ENCODE results near the gene UBQLN4.

Gene UBQLN4

DNA sequence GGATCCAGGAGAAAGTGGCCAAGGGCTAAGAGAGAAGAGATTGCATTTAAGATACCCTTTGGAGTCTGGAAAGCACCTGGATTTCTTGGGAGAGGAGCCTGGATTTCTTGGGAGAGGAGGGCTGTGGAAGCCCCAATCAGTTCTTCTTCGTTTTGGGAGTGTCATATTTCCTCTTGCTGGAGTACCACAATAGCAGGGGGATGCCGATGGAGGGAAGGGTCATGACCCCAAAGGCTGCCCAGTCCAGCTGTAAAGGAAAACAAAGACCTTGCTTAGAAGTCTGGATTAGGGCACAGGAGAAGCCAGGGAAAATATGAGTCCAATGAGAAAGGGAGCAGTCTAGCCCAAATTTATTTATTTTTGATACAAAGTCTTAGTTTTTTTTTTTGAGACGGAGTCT, 44.2 kb downstream of the UBQLN4 start:
- DNase-seq: no peak

DNA sequence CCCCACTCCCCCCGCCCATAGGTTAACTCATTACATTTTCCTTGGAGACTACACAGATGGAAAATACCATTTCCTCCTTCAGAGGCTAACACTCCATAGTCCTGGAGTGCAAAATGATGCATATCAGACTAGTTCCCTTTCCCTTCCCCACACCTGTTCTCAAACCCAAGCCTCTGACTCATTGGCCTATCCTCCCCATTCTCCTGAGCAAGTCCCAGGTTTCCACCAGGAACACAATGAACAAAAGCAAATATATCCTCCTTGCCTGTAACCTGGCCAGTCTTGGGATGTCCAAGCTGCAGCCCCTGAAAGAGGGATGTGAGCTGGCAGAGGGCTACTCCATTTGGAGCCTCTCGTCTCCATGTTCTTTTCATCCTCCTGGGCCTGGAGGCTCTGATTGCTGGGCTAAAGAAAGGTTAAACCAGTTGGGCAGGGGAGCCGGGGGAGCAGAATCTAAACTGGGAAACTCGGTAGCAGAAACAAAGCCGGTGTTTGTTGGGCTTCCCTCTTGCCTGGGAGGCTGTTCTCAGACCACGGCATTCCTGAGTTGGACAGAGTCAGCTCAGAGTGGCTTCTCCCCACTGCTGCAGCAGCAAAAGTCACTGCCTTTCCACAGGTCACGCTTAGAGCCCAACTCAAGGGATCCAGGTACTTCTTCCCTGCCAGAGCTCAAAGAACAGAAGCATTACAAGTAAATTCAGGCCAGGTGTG, 46.8 kb downstream of the UBQLN4 start:
- no peak for DNase-seq

DNA sequence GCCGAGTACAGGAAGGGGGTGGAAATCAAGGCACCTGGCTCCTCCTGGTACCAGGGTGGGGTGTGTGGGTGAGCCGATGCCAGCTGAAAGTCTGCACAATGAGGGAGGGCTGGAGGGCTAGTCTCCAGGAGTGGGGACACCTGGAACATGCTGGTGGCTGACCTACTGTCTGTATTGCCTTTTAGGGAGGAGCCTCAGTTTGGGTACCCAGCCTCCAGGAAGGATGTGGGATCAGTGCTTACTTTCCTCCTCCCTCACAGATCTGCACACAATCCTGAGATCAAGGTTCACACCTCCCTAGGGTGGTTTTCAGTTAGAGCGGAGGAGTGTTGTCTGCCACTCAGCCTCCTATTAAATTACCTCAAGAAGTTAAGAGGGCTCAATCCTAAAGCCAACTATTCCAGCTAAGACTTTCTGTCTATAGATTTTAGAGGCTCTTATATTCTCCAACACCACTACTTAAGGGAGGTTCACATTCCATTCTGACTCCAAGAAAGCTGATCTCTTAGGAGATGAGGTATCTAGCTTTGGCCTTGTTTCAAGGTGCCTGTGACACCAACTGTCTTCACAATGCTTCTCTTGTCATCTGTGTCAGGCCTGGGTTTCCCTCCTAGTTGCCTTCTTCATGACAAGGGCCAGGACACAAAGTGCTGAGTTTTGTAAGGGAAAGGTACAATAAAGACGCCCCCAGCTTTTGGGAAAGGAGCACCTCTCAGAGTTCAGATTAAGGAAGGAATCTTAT, 48.6 kb downstream of the UBQLN4 start:
- no peak for DNase-seq

DNA sequence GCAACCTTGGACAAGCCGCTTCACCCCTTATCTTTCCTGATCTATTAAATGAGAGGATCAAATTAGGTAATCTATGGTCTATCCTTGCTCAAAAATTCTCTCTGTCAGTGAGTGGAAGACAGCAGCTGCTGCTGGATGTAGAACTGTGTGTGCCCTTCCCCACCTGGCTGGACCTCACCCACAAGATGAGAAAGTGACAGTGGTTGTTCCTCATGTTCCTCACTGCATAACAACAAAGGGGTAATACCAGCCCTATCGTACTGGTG, 49.7 kb downstream of the UBQLN4 start:
- DNase-seq: no peak

DNA sequence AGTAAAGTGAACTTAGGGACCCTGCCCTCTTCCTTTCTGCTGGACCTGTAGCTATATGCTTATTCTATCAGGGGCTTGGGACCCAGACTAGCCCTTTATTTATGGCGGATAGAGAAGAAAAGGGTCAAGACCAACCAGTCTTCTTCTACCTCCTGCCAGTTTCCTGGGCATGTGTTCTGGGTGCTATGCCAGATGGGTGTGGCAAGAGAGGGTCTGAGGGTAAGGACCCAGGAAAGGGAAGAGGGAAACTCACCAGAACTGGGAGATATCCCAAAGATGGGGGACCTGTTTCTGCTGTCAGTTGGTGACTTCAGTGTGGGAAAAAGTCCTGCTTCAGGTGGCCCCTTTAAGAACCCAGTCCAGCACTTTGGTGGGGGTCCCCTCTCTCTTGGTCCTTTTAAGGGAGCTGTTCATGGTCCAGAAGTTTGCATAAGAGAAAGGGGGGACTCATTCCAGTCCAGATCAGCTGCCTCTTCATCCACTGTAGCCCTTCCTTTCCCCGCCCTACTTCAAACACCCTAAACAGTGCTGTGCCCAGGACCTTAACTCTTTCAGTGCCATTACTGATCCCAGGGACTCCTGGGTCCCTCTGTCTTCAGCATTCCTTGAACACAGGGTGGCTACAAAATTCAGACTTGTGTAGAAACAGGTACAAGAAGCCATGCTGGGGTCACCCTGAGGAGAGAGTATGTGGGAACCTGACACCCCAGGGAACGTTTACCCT, 51.2 kb downstream of the UBQLN4 start:
- no peak for DNase-seq

DNA sequence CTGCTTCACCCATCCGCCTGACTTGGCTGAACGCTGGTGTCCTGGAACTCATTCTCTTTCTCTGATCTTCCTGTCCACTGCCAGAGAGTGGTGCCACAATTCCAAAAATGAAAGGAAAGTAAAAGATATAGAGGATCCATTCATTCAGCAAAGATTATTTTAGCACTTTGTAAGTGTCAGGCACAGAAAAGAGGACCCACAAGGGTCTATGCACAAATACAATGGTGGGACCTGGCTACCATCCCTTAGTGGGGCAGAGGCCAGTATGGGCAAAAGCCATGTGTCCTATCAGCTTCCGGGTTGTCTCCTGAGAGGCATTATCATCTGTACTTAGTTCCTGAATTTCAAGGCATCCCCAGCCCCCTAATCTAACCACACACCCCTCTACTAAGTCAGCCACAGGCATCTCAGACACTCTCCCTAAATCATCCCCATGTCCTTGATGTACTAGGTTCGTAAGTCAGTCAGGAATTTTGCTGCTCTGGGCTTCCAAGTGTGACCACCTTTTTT, 51.9 kb downstream of the UBQLN4 start:
- DNase-seq: no peak

DNA sequence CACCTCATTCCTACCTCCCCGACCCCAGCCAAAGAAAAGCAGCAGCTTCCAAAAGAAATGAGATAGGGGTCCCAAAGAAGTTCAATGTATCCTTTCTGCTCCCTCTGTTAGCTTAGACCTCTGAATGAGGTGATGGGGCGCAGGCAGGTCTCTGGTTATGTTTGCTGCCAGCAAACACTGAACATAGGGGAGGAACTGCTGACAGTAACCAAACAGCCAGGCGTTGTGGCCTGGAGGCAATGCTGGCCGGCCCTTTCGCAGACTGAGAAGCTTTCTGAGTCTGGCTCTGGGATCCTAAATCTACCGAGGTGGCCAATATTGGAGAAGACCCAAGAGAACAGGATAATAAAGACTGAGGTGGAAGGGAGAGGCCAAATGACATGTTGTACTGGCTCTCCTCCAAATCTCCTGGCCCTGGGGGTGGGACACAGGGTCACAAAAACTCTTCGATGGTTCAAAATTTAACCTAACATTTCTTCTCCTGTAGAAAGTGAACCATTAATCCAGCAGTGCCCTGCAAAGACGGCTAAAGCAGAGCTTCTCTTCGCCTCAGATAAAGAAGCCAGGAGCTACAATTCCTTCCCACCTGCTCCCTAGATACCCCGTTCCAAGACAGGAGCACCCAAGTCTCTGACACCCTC, 52.5 kb downstream of the UBQLN4 start:
- no peak for DNase-seq

DNA sequence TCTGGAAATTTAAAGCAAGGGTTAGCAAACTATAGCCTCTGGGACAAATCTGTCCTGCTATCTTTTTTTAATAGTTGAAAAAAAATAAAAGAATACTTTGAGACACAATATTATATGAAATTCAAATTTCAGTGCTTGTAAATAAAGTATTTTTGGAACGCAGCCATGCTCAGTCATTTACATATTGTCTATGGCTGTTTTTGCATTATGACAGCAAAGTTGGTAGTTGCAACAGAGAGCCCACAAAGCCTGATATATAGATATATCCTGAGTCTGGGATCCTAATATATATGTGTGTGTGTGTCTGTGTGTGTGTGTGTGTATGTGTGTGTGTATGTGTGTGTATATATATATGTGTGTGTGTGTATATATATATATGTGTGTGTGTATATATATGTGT, 53.6 kb downstream of the UBQLN4 start:
- no peak for DNase-seq

DNA sequence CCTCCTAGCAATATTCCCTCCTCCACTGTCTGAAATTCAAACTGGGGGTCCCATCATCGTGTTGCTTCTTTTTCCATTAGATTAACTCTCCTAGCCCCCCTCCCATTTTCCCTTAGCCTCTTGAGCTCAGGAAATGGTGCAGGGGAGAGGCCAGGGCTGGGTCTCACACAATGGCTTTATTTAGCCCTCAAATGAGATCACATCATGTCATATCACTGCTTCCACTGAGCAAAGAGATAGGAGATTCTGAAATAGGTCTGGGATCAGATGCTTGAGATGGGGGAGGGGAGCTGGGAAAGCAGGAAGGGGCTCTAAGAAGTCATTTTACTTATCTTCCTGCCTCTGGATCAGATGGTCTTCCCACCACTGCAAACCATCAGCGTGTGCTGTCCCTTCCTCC, 57.4 kb downstream of the UBQLN4 start:
- peak; percentile 32 for DNase-seq

DNA sequence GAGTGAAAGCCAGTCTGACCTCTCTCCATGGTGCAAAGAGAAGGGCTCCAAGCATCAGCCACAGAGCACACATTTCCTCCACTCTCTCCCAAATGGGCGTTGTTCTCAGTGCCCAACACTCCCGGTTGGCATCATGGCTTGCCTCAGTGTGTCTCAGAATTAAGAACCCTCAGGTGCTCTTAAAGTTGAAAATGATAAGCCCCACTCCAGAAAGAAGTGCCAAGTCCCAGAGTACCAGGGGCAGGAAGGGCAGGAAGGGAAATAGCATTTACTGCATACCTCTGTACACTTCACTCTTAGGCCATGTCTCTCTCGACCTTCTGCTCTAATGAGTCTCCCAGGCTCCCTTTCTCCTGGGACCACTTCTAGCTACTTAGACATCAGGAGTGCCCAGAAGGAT, 60.0 kb downstream of the UBQLN4 start:
- DNase-seq: no peak

DNA sequence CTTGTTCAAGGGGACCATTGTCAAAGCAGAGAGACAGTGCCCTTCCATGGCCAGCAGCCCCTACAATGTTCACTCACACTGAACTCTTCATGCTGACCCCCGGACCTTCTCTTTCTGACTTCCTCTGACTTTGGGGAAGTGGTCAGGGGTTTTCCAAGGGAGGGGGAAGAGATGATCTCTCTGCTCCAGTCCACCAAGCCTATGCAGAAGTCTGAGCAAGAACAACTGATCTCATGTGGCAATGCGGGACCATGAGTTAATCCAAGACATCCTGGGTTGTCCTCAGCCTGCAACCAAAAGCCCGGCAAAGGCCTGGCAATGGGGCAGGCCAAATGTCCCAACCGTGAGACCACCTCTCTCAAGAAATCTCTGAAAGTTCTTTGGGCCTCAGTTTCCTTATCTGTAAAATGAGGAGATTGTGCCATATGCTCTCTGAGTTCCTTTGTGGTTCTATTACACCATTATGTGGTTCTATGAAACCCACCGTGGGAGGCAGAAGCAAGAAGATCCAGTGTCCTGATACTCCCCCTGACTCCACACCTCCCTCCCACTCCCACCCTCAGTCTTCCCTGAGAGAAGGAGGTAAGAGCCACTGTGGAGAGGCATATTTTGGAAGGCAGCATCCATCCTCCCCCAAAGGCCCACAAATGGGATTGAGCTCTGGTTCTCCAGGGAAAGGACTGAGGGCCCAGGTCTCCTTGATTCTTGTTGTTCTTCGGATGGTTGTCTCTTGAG, 63.4 kb downstream of the UBQLN4 start:
- DNase-seq: no peak

DNA sequence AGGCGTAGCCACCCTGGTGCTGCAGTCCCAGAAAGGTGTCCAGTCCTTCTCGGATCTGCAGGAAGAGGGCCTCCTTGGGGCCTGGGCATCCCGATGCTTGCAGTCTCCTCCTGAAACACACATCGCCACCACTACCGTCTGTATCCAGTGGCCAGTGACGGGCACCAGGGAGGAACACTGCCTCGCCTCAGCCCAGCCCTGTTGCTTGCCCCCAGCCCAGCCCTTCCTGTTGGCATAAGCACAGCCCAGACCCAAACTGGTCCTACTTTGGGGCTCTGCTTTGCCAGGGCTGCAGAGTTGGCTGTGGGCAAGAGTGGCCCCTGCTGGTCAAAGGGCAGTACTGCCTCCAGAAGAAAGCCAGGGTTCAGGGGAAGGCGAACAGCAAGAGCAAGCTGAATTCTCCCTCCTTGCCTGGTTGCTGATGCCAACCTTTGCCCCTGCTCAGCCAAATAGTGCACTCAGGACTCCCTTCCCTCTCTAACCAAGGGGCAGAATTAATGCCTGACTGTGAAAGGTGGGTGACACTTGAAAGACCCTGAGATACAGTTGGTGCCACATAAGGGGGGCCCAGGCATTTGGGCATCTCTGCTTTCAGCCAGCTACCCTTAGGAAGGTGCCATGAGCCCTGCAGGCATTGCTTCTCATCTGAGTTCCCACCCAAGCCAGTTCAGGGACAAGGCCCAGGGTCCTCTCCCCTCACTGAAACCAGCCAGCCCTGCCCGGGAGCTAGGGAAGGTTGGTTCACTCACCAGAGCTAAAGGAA, 64.2 kb downstream of the UBQLN4 start:
- peak; percentile 92 for DNase-seq

All from eye (tissue), 1 donor.